ENCODE data around the gene KRT32. TPM values are rescaled to one million over a fixed set of nuclear protein-coding genes. Genes with fewer than 3 reads are reported as not detected.

The KRT32 gene
- total RNA-seq, 1 donor from 2014 or later, result not detected

GRCh38 chr17:41411072-41411840, 55.9 kb downstream of the KRT32 start:
- no peak for TF ChIP-seq CTCF (IDR thresholded peaks at IDR 0.05; ENCODE audit: unreplicated experiment)
- no peak for DNase-seq (ENCODE audit: low spot score, unreplicated experiment)
- H3K36me3 Mint-ChIP-seq (ENCODE audit: insufficient read depth), result no peaks in the 10 kb centered on the region
- H3K4me1 Mint-ChIP-seq (ENCODE audit: low read depth), result peaks cover 6% of the 10 kb centered on the region
- H3K4me3 Mint-ChIP-seq (ENCODE audit: low read depth), result no peak overlapping the region
- no peaks in the 10 kb centered on the region for H3K9me3 Mint-ChIP-seq (ENCODE audit: low read depth)
- H3K27ac Mint-ChIP-seq, result no peak overlapping the region
- peaks cover 7% of the 10 kb centered on the region for H3K27me3 Mint-ChIP-seq

Small RNA genes lying within 50 kb of the gene (microRNA-seq; reads per million reads assigned to microRNA genes)
- not detected for gene MIR6510 (ENCODE audit: borderline number of aligned reads, unreplicated experiment)

Other genes starting within 250 kb of the KRT32 start
- not detected in 2 replicates for gene KRTAP9-2, start 240.7 kb downstream of the KRT32 start, total RNA-seq
- not detected in 2 replicates for gene KRTAP9-3, start 234.9 kb downstream of the KRT32 start, total RNA-seq
- gene KRTAP9-8, start 229.4 kb downstream of the KRT32 start, total RNA-seq, result not detected in 2 replicates
- gene KRTAP9-4, start 217.7 kb downstream of the KRT32 start, total RNA-seq, result not detected in 2 replicates
- not detected in 2 replicates for gene KRTAP9-9, start 212.0 kb downstream of the KRT32 start, total RNA-seq
- not detected in 2 replicates for gene KRTAP9-6, start 202.0 kb downstream of the KRT32 start, total RNA-seq
- not detected in 2 replicates for gene KRTAP9-7, start 191.7 kb downstream of the KRT32 start, total RNA-seq
- gene KRTAP29-1, start 164.5 kb downstream of the KRT32 start, total RNA-seq, result not detected in 2 replicates
- not detected in 2 replicates for gene KRTAP16-1, start 158.1 kb downstream of the KRT32 start, total RNA-seq
- gene KRTAP17-1, start 151.7 kb downstream of the KRT32 start, total RNA-seq, result not detected in 2 replicates
- gene KRT33A, start 116.6 kb downstream of the KRT32 start, total RNA-seq, result not detected in 2 replicates
- gene KRT33B, start 97.6 kb downstream of the KRT32 start, total RNA-seq, result not detected in 2 replicates
- gene KRT34, start 85.1 kb downstream of the KRT32 start, total RNA-seq, result not detected in 2 replicates
- not detected in 2 replicates for gene KRT31, start 69.8 kb downstream of the KRT32 start, total RNA-seq
- not detected in 2 replicates for gene KRT37, start 42.8 kb downstream of the KRT32 start, total RNA-seq
- gene KRT38, start 26.4 kb downstream of the KRT32 start, total RNA-seq, result not detected in 2 replicates
- gene KRT35, start 13.8 kb upstream of the KRT32 start, total RNA-seq, result not detected in 2 replicates
- not detected in 2 replicates for gene KRT36, start 22.5 kb upstream of the KRT32 start, total RNA-seq
- gene KRT13, start 38.2 kb upstream of the KRT32 start, total RNA-seq, result not detected in 2 replicates
- gene KRT15, start 51.5 kb upstream of the KRT32 start, total RNA-seq, result 2.9 TPM in 2 replicates
- 398 and 429 TPM in 2 replicates for gene KRT19, start 60.9 kb upstream of the KRT32 start, total RNA-seq
- not detected in 2 replicates for gene KRT9, start 104.7 kb upstream of the KRT32 start, total RNA-seq
- gene KRT14, start 119.5 kb upstream of the KRT32 start, total RNA-seq, result not detected in 2 replicates
- not detected in 2 replicates for gene KRT16, start 145.4 kb upstream of the KRT32 start, total RNA-seq
- 0.22 and 0.46 TPM in 2 replicates for gene KRT17, start 157.2 kb upstream of the KRT32 start, total RNA-seq
- 622 and 652 TPM in 2 replicates for gene EIF1, start 221.5 kb upstream of the KRT32 start, total RNA-seq
- gene GAST, start 244.9 kb upstream of the KRT32 start, total RNA-seq, result 28.1 and 32.0 TPM in 2 replicates

Data from progenitor cell of endocrine pancreas (in vitro differentiated cells).